HepG2 (cell line): ENCODE results near the gene MAPK1. TPM values are rescaled to one million over a fixed set of nuclear protein-coding genes. Genes with fewer than 3 reads are reported as not detected.
"Not testable (repeated sequence)": the region's sequence is repeated elsewhere in the genome, so short reads cannot be mapped to it uniquely, and the experiment has no call there.

ENCODE experiments used
- ATAC-seq: fragments of 200-7000 bp; cut with Tn5 transposase; 3 replicates; pipeline ENCODE4 v1.9.1; 2020; ENCODE audit warnings: mild to moderate bottlenecking, moderate library complexity
- BruUV-seq: library from RNA; stranded (reverse); fragments of 400-500 nt; replicated peaks from 2 replicates; lab custom pipeline; 2021; lab: Mats Ljungman, UMichigan
- CTCF ChIA-PET: fragments of 300-600 bp; formaldehyde crosslinking; extraction: SDS; loops from one replicate; lab custom pipeline; 2021; ENCODE audit warnings: low total read pairs, inconsistent platforms, low intra/inter-chr PET ratio; lab: Yijun Ruan, JAX
- POLR2A ChIA-PET: fragments of 350-600 bp; sonication (Branson Sonifier 250); formaldehyde crosslinking; loops from one replicate; lab custom pipeline; 2020; ENCODE audit warnings: antibody characterized with exemption, inconsistent platforms; lab: Yijun Ruan, JAX
- DNase-seq: peaks from one replicate; pipeline ENCODE4 v3.0.0-alpha.2; 2015; ENCODE audit warnings: low spot score
- FAIRE-seq: peaks from 3 replicates; lab custom pipeline; 2011; peaks lifted over from hg19 to GRCh38; lab: Jason Lieb, UNC
- H2AFZ ChIP-seq: one replicate; pipeline ENCODE4 v1.6.1; 2011; ENCODE audit warnings: low read length, inconsistent platforms
- H3K27ac ChIP-seq: fragments of 300-600 bp; 3 replicates; pipeline ENCODE4 v1.8.0; 2011; ENCODE audit warnings: mixed run types, mild to moderate bottlenecking, mixed read lengths, low read length, inconsistent platforms; ENCODE audit not compliant: insufficient read depth; ENCODE audit errors: extremely low read length
- H3K27me3 ChIP-seq, 2 experiments: fragments of 200-600 bp in 1 of 2; 2 replicates in 1 of 2; 3 replicates in 1 of 2; pipeline versions ENCODE4 v1.6.0 to v1.8.0; 2011; ENCODE audit warnings: low read length in 2 of 2, mild to moderate bottlenecking in 2 of 2, moderate library complexity in 2 of 2, inconsistent platforms in 1 of 2; ENCODE audit not compliant: insufficient read depth in 2 of 2, control insufficient read depth in 1 of 2
- H3K36me3 ChIP-seq, 2 experiments: fragments of 200-600 bp in 1 of 2; replicated peaks in 1 of 2; 2 replicates in 1 of 2; 3 replicates in 1 of 2; pipeline versions ENCODE4 v1.5.1 to v1.8.0; 2011; ENCODE audit warnings: low read length in 2 of 2, inconsistent platforms in 1 of 2; ENCODE audit not compliant: insufficient read depth in 2 of 2, control insufficient read depth in 1 of 2
- H3K4me1 ChIP-seq: 2 replicates; pipeline ENCODE4 v1.5.1; 2012; ENCODE audit warnings: low read length, inconsistent platforms; ENCODE audit not compliant: insufficient read depth
- H3K4me2 ChIP-seq: 2 replicates; pipeline ENCODE4 v1.6.0; 2011; ENCODE audit warnings: low read depth, low read length, inconsistent platforms
- H3K4me3 ChIP-seq, 3 experiments: fragments of 200-600 bp in 1 of 3; sonication (generic), shearing (Covaris generic) in 1 of 3; replicated peaks in 1 of 3; 2 replicates each; pipeline ENCODE4 v1.5.1; 2011 to 2016; ENCODE audit warnings: low read length in 3 of 3, inconsistent platforms in 2 of 3, low read depth in 2 of 3, mild to moderate bottlenecking in 2 of 3, control low read depth in 1 of 3, mixed read lengths in 1 of 3; ENCODE audit not compliant: insufficient read depth in 1 of 3
- H3K79me2 ChIP-seq: one replicate; pipeline ENCODE4 v1.6.1; 2011; ENCODE audit warnings: low read length, inconsistent platforms; ENCODE audit not compliant: insufficient read depth
- H3K9ac ChIP-seq: 2 replicates; pipeline ENCODE4 v1.6.0; 2011; ENCODE audit warnings: mild to moderate bottlenecking, low read depth, low read length, inconsistent platforms; ENCODE audit not compliant: insufficient read depth
- H3K9me3 ChIP-seq: 2 replicates; pipeline ENCODE4 v1.5.1; 2012; ENCODE audit warnings: mild to moderate bottlenecking, low read length
- H4K20me1 ChIP-seq: 2 replicates; pipeline ENCODE4 v1.6.0; 2011; ENCODE audit warnings: inconsistent platforms, mild to moderate bottlenecking, low read length, moderate library complexity; ENCODE audit not compliant: insufficient read depth
- CC2D1A ChIP-seq: sonication (generic); formaldehyde crosslinking; IDR thresholded peaks from 2 replicates; pipeline ENCODE4 v1.8.1; 2023; ENCODE audit warnings: mild to moderate bottlenecking, missing genetic modification reagents
- MAFF ChIP-seq: IDR thresholded peaks from 2 replicates; pipeline ENCODE4 v1.6.1; 2011; ENCODE audit warnings: low read depth, low read length, improper control_type of control experiment
- RFX1 ChIP-seq: fragments of 450-650 bp; IDR thresholded peaks from 2 replicates; pipeline ENCODE4 v1.6.1; 2017
- SKI ChIP-seq: fragments of 450-650 bp; IDR thresholded peaks from one replicate; pipeline ENCODE4 v1.6.1; 2018; ENCODE audit warnings: mild to moderate bottlenecking; ENCODE audit not compliant: partially characterized antibody
- ZNF788 ChIP-seq: sonication (generic); formaldehyde crosslinking; IDR thresholded peaks from 2 replicates; pipeline ENCODE4 v1.5.0; 2020; ENCODE audit warnings: mild to moderate bottlenecking, missing genetic modification reagents, borderline replicate concordance
- WGBS: methylation state at CpG from one replicate; pipeline ENCODE4 v1.1.6; 2017; ENCODE audit warnings: low lambda C conversion rate; 5-methylcytosine and 5-hydroxymethylcytosine counted together
- in situ Hi-C: cut with HindIII; loops from 2 replicates; pipeline ENCODE4 v1.10.0; 2017; ENCODE audit warnings: low pct_unique_long_range_greater_than_20kb; ENCODE audit not compliant: extremely low pct_ligation_motif_present
- intact Hi-C: fragments of 100-400 bp; cut with micrococcal nuclease; formaldehyde crosslinking; loops from one replicate; pipeline ENCODE4 v1.10.0; 2022; ENCODE audit not compliant: unreplicated experiment
- polyA plus RNA-seq, 8 experiments: library from polyadenylated mRNA; depleted of rRNA in 3 of 8; stranded (reverse) in 7 of 8; unstranded in 1 of 8; fragments of >200 nt; fragmentation: Illumina TruSeq in 4 of 8; extraction: Trizol in 4 of 8; gene quantifications; 2 replicates each; pipeline versions ENCODE4 v1.2.1 to v1.2.3, GENCODE V29; 2011 to 2016; ENCODE audit warnings: low read depth in 4 of 8, missing spikeins in 1 of 8, mixed read lengths in 1 of 8; ENCODE audit not compliant: insufficient read depth in 1 of 8
- total RNA-seq, 5 experiments: library from RNA; depleted of rRNA; stranded (reverse); fragments of >200 nt; fragmentation: Illumina TruSeq; extraction: Trizol; gene quantifications; 2 replicates each; pipeline ENCODE4 v1.2.3, GENCODE V29; 2016; ENCODE audit warnings: low read depth in 1 of 5
- TF ChIP-seq, protein P1 (sequence below): sonication (generic); formaldehyde crosslinking; IDR thresholded peaks from 2 replicates; pipeline ENCODE4 v1.4.0; 2020; ENCODE audit warnings: missing genetic modification reagents
- TF ChIP-seq, protein P2 (sequence below): sonication (generic); formaldehyde crosslinking; IDR thresholded peaks from 2 replicates; pipeline ENCODE4 v1.4.0; 2020; ENCODE audit warnings: missing genetic modification reagents, borderline replicate concordance

MAPK1 gene
- total and polyA plus RNA-seq, 2 of the 13 experiments (the other 11 are each of a cell fraction or from before 2014, with no cell fraction given): 107 to 114 TPM

DNA sequence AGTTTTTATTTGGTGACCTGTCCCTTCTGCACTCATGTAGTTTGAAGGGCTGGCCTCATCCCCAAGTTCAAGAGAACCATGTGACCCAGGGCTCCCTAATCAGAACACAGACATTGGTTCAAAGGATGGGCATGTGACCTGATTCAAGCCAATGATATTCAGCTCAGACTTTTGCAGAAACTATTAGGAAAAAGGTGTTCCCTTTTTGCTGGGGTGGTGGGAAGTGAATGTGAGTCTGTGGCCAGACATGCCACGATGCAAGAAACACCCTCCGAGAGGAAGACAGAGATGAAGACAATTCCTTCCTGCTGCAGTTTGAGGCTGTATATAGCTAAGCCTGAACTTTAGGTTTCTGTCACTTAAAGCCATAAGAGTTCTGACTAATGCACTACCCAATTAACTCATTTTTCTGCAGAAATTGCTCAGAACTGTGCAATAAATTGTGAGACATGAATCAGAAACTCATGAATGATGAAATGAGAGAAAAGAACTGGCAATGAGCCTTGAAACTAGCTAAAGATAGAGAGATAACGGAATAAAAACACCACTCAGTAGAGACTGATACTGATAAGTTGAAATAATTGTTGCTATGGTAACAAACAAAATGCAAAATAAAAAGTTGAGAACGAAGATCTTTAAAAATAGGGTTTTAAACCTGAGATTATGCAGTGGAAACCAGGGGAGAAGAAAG lies 9.2 kb upstream of the MAPK1 start:
- FAIRE-seq (no peak), ATAC-seq (no peak), DNase-seq (no peak)
- in situ Hi-C loops (no loop called here), intact Hi-C loops (no loop called here)
- H3K4me1 ChIP-seq: no peaks in the 10 kb centered on the region
- H3K79me2 ChIP-seq: no peaks in the 10 kb centered on the region
- H3K4me3 ChIP-seq: no peak overlapping the region
- no peaks in the 10 kb centered on the region for H3K36me3 ChIP-seq
- H3K4me2 ChIP-seq: no peak overlapping the region
- POLR2A ChIA-PET: no interaction called here
- H3K9me3 ChIP-seq: no peaks in the 10 kb centered on the region
- no peak overlapping the region for H2AFZ ChIP-seq
- H4K20me1 ChIP-seq: no peaks in the 10 kb centered on the region
- CTCF ChIA-PET: no interaction called here
- TF ChIP-seq, protein P1, sequence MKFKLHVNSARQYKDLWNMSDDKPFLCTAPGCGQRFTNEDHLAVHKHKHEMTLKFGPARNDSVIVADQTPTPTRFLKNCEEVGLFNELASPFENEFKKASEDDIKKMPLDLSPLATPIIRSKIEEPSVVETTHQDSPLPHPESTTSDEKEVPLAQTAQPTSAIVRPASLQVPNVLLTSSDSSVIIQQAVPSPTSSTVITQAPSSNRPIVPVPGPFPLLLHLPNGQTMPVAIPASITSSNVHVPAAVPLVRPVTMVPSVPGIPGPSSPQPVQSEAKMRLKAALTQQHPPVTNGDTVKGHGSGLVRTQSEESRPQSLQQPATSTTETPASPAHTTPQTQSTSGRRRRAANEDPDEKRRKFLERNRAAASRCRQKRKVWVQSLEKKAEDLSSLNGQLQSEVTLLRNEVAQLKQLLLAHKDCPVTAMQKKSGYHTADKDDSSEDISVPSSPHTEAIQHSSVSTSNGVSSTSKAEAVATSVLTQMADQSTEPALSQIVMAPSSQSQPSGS (CRISPR knock-in tag): no peak
- TF ChIP-seq MAFF (no peak), ZNF788 (no peak), SKI (no peak), CC2D1A (CRISPR knock-in tag) (no peak), RFX1 (peak; percentile 34; the same call in 1 of the 2 replicates)
- TF ChIP-seq, protein P2, sequence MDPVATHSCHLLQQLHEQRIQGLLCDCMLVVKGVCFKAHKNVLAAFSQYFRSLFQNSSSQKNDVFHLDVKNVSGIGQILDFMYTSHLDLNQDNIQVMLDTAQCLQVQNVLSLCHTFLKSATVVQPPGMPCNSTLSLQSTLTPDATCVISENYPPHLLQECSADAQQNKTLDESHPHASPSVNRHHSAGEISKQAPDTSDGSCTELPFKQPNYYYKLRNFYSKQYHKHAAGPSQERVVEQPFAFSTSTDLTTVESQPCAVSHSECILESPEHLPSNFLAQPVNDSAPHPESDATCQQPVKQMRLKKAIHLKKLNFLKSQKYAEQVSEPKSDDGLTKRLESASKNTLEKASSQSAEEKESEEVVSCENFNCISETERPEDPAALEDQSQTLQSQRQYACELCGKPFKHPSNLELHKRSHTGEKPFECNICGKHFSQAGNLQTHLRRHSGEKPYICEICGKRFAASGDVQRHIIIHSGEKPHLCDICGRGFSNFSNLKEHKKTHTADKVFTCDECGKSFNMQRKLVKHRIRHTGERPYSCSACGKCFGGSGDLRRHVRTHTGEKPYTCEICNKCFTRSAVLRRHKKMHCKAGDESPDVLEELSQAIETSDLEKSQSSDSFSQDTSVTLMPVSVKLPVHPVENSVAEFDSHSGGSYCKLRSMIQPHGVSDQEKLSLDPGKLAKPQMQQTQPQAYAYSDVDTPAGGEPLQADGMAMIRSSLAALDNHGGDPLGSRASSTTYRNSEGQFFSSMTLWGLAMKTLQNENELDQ (CRISPR knock-in tag): no peak
- BruUV-seq: no TSS peak
- no peak overlapping the region for H3K9ac ChIP-seq
- WGBS: 87% methylated on average over 4 of the region's 4 CpGs
- H3K27ac ChIP-seq: no peak overlapping the region
- H3K27me3 ChIP-seq: no peaks in the 10 kb centered on the region

GRCh38 chr22:21874953-21875352 lies 7.5 kb upstream of the MAPK1 start:
- 37% methylated on average over 3 of the region's 4 CpGs for WGBS
- H3K27ac ChIP-seq, H3K9me3 ChIP-seq, ATAC-seq, FAIRE-seq, H3K79me2 ChIP-seq, H3K36me3 ChIP-seq, H4K20me1 ChIP-seq, DNase-seq, H3K4me3 ChIP-seq, intact Hi-C loops, CTCF ChIA-PET, in situ Hi-C loops, BruUV-seq, H3K9ac ChIP-seq, H2AFZ ChIP-seq, POLR2A ChIA-PET, H3K4me2 ChIP-seq, H3K4me1 ChIP-seq, H3K27me3 ChIP-seq: not testable (repeated sequence)
